Effector CD8-positive, alpha-beta T cell (primary cell): ENCODE results near the gene CEP128.

Experiments
- DNase-seq: peaks from one replicate; lab custom pipeline; 2025; lab: John Stamatoyannopoulos, UW

The CEP128 gene

DNA sequence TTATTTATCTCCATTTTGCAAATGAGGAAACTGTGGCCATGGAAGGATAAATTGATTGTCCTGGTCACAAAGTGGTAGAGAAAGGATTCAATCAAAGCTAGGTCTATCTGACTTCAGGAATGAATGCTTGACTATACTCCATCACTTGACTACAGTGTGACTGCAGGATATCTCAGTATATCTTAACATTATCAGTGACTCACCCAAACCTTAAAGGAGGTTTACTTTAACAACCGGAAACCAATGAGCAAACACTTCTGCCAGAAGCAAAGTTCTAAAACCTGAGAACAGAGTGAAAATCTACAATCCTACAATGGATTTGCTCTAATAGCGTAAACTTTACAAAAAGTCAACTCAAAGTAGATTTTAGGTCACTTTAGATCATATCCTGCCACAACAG is 277.0 kb downstream of the CEP128 start:
- DNase-seq = no peak

- no peak for DNase-seq
Measured at GRCh38 chr14:80663541-80663940, 278.0 kb downstream of the CEP128 start.

DNA sequence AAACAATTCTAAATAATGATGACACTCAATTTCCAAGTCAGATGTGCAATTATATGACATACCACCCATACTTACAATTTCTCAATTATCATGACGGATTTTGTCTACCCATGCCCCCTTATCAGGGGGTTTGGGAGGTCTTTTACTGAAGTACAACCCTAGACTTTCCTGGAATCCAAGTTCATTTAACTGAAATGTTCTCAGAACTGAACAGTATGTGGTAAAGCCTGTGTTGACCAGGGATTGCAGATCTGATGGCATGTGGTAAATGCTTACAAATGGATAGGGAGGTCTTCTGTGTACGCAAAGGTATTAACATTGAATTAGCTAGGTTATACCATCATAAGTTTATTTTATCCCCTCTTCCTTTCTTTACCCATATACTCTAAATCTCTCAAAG is 281.8 kb downstream of the CEP128 start:
- DNase-seq = no peak

- no peak for DNase-seq
Measured at GRCh38 chr14:80658733-80659132, 282.8 kb downstream of the CEP128 start.

DNA sequence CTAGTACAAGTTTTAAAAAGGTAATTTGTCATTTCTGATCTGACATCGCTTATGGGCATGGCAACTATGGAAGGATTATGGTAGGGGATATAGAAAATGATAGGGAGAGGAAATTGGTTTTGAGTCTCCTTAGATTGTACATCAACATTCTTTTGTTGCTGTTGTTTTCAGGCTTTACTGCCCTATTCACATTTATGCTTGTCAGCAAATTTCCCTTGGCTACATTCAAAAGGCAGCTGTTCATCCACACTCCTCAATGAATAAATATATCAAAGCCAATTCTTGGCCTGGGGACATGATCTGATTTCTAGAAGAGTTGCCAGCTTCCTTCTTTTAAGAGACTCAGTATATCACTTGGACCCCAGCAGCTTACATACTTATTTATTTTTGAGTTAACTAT is 283.4 kb downstream of the CEP128 start:
- no peak for DNase-seq

GRCh38 chr14:80653956-80654355 is 287.6 kb downstream of the CEP128 start:
- no peak for DNase-seq

DNA sequence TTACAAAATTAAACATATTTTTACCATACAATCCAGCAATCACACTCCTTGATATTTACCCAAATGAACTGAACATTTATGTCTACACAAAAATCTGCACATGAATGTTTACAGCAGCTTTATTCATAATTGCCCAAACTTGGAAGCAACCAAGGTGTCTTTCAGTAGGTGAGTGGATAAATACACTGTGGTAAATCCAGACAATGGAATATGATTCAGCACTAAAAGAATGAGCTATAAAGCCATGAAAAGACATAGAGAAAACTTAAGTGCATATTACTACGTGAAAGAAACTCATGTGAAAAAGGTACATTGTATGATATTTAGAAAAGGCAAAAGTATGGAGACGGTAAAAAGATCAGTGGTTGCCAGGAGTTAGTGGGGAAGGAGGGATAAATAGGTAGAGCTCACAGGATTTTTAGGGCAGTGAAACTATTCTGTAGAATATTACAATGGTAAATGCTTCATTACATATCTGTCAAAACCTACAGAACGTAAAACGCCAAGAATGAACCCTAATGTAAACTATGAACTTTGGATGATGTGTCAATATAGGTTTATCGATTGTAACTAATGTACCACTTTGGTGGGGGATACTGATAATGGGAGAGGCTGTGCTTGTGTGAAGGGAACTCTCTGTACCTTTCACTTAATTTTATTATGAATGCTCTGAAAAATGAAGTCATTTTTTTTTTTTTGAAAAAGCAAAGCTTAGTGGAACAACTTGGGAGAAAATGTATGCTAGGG is 295.7 kb downstream of the CEP128 start:
- no peak for DNase-seq

DNA sequence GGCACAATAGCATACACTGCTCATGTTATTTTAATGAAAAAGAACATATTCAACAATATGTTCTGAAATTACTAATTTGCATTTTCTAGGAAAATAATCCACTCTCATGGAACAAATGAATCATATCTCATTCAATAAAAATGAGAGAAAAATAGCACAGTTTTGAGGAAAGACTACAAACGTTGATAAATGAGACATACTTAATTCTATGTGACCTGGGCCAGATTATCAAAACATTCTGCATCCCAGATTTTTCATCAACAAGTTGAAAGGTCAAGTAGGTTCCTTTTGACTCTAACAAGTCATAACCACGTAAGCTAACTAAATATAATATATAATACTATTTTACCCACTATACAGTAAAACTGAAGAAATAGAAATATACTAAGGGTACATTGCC is 296.7 kb downstream of the CEP128 start:
- no peak for DNase-seq

- no peak for DNase-seq
Measured at GRCh38 chr14:80638620-80639515, 302.7 kb downstream of the CEP128 start.

GRCh38 chr14:80637756-80638619 is 303.6 kb downstream of the CEP128 start:
- no peak for DNase-seq

DNA sequence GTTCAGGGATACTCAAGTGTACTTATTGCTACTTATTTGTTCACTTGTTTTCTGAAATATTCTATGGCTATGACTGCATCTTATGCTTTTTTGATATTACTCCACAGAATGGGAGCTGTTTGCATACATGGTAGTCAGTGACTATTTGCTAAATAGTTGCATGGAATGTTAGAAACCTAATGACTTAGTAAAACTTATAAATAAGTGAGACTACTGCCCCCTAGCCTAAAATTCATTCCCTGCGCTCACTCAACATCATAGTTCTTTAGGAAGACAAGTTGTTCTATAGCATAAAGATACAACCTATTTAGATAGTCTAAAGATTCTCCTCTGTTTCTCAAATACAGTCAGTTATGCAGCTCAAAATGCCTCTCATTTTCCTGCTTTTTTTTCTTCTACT is 305.5 kb downstream of the CEP128 start:
- no peak for DNase-seq

DNA sequence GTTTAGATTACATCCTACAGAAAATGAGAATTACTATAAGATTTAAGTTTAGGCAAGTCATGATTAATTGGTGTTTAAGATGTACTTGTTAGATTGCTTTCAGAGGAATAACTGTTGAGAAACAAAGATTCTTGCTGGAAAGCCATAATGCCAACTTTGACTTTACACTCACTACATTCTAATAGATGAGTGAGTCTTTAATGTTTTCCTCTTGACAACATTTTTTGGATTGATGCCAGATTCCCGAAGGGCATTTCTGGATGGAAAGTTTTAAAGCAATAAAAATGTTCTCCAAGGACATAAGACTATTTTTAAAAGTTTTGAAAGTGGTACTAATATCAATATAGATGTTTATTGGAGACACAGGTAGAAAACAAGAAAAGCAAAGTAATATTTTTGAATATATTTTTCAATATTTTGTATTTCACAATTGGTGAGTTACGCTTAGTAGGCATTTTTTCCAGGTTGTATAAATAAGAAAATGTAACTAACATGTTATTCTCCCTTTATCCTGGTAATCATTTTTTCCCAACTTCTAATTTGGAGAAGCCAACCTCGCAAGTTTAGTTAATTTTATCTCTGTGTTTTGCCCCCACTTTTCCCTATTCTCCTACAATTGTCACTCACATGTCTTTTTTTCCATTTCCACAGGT is 307.3 kb downstream of the CEP128 start:
- no peak for DNase-seq

- no peak for DNase-seq
Measured at GRCh38 chr14:80629606-80630005, 311.9 kb downstream of the CEP128 start.

- DNase-seq = no peak
Measured at GRCh38 chr14:80628547-80628946, 313.0 kb downstream of the CEP128 start.

DNA sequence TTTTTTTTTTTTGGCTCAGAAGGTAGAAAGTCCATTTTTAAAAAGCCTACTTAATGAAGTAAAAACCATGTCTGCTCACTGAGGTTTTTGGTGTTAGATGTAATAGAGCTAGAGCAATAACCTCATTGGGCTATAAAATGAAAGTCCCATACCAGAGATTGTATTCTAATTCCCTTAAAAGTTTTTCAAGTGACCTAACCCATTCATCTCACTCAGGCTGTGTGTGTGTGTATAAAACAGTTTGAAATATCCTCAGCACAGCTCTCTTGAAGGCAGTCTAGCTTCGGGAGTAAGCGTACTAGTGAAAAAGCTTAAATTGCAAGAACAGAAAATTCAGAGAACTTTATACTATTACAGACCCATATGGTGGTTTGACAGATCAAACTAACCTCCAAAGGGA is 313.8 kb downstream of the CEP128 start:
- no peak for DNase-seq

DNA sequence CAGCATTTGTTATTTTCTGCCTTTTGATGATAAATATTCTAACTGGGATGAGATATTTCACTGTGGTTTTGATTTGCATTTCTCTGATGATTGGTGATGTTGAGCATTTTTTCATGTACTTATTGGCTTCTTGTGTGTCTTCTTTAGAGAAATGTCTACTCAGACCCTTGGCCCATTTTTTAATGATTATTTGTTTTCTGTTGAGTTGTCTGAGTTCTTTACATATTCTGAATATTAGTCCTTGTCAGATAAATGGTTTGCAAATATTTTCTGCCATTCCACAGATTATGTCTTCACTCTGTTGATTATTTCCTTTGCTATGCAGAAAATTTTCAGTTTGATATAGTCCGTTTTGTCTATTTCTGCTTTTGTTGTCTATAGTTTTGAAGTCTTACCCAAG is 317.0 kb downstream of the CEP128 start:
- no peak for DNase-seq

DNA sequence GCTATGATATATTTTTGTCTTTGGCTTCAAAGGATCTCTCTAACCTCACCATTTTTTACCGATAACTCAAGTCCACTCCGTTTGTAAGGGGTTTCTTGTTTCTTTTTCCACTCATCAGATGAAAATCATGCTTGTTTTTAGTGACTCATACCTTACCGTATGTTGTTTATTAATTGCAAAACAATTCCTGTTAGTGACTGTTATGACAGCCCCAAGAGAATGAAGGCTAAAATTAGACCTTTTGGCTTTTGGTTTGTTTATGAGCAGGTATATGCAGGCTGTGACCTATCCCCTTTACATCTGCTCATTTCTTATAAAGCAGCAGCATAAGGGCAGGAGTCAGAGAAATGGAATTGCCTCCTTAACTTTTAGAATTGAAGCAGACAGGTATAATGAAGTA is 319.8 kb downstream of the CEP128 start:
- no peak for DNase-seq

DNA sequence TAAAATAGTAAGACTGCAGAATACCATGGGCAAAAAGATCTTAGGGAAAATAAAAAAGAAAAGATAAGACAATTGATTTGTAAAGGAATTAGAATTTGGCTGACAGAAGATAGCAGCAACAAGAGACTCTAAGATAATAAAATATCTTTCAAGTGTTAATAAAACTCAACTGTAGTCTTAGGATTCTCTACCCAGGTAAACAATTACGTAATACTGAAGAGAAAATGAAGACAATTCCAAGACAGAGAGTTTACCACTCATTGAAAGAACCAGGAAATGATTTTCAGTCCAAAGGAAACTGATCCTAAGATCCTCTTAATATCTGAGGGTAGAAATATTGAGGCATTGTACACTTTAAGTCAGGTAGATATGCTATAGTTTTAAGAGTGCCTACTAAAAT is 321.1 kb downstream of the CEP128 start:
- no peak for DNase-seq

DNA sequence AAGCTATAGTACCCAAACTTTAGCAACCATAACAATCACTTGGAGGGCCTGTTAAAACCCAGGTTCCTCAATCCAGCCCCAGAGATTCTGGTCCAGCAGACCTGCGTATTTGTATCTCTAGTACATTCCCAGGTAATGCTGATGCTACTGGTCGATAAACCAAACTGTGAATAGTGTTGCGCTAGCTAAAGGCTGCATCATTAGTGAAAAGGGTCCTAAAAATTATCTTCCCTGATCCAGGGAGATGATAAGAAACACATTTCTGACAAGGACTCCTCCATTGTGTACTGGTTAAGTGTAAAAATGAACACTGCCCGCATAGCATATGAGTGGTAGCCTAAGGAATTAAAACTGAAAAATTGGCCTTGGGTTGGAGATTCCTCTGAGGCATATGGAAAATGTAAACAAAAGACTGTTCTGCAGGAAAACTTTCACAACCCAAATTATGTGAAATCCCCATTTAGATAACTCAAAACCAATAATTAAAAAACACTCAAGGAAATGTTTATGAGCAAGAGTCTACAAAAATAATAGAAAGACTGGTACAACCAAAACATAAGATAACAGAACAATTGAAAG is 322.7 kb downstream of the CEP128 start:
- no peak for DNase-seq

DNA sequence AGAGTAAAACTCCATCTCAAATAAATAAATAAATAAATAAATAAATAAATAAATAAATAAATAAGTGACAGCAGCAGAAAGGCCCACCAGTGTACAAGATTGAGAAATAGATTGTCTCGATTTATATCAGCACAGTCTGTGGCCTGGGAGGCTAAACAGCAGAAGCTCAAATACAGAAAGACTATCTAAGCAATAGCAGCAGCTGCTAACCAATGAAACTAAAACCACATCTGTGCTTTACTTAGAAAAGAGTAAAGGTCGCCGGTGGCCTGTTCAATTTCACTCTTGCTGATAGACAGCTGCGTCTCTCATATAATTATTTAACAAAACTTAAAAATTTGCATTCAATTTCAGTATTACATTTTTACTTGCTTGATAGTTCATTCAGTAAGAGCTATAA is 325.7 kb downstream of the CEP128 start:
- DNase-seq = no peak

GRCh38 chr14:80609055-80609454 is 332.5 kb downstream of the CEP128 start:
- no peak for DNase-seq
